HEK293 (cell line): Measurements from ENCODE around the gene IRF7.

Experiments used
- ELK4 ChIP-seq: IDR thresholded peaks from 2 replicates; pipeline ENCODE4 v1.6.1; 2011; ENCODE audit warnings: mild to moderate bottlenecking, low read depth, low read length, borderline replicate concordance
- YY1 ChIP-seq: fragments of 450-650 bp; formaldehyde crosslinking; IDR thresholded peaks from 2 replicates; pipeline ENCODE4 v1.5.1; 2018; ENCODE audit warnings: missing biosample characterization, missing genetic modification characterization
- ZBTB8A ChIP-seq: fragments of 450-650 bp; formaldehyde crosslinking; IDR thresholded peaks from 2 replicates; pipeline ENCODE4 v1.5.1; 2016; ENCODE audit warnings: missing biosample characterization, missing genetic modification characterization
- ZNF280C ChIP-seq: fragments of 450-650 bp; formaldehyde crosslinking; IDR thresholded peaks from 2 replicates; pipeline ENCODE4 v1.5.1; 2016; ENCODE audit warnings: missing biosample characterization, missing genetic modification characterization
- ZNF560 ChIP-seq: fragments of 450-650 bp; formaldehyde crosslinking; IDR thresholded peaks from 2 replicates; pipeline ENCODE4 v1.5.1; 2017; ENCODE audit warnings: missing biosample characterization, missing genetic modification characterization, borderline replicate concordance
- ZNF623 ChIP-seq: fragments of 450-650 bp; formaldehyde crosslinking; IDR thresholded peaks from 2 replicates; pipeline ENCODE4 v1.5.1; 2016; ENCODE audit warnings: missing biosample characterization, missing genetic modification characterization
- ZSCAN4 ChIP-seq: fragments of 450-650 bp; formaldehyde crosslinking; IDR thresholded peaks from 2 replicates; pipeline ENCODE4 v1.5.1; 2017; ENCODE audit warnings: missing biosample characterization, missing genetic modification characterization
- TF ChIP-seq, protein P1 (sequence below): fragments of 450-650 bp; formaldehyde crosslinking; IDR thresholded peaks from 2 replicates; pipeline ENCODE4 v1.5.1; 2016; ENCODE audit warnings: missing biosample characterization, missing genetic modification characterization
- TF ChIP-seq, protein P2 (sequence below): fragments of 450-650 bp; formaldehyde crosslinking; IDR thresholded peaks from 2 replicates; pipeline ENCODE4 v1.5.1; 2016; ENCODE audit warnings: missing biosample characterization, missing genetic modification characterization
- TF ChIP-seq, protein P3 (sequence below): fragments of 450-650 bp; formaldehyde crosslinking; optimal IDR thresholded peaks from 2 replicates; pipeline ENCODE3; 2016; ENCODE audit warnings: missing biosample characterization, mild to moderate bottlenecking, missing genetic modification characterization

DNA sequence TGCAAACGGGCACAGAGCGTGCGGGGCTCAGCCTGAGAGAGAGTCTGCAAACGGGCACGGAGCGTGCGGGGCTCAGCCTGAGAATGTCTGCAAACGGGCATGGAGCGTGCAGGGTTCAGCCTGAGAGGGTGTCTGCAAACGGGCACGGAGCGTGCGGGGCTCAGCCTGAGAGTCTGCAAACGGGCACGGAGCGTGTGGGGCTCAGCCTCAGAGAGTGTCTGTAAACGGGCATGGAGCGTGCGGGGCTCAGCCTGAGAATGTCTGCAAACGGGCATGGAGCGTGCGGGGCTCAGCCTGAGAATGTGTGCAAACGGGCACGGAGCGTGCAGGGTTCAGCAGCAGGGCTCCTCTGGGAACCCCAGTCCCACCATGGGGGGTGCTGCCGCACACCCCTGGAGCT is 26.0 kb downstream of the IRF7 start:
- no peak for TF ChIP-seq ELK4
- TF ChIP-seq, protein P1, sequence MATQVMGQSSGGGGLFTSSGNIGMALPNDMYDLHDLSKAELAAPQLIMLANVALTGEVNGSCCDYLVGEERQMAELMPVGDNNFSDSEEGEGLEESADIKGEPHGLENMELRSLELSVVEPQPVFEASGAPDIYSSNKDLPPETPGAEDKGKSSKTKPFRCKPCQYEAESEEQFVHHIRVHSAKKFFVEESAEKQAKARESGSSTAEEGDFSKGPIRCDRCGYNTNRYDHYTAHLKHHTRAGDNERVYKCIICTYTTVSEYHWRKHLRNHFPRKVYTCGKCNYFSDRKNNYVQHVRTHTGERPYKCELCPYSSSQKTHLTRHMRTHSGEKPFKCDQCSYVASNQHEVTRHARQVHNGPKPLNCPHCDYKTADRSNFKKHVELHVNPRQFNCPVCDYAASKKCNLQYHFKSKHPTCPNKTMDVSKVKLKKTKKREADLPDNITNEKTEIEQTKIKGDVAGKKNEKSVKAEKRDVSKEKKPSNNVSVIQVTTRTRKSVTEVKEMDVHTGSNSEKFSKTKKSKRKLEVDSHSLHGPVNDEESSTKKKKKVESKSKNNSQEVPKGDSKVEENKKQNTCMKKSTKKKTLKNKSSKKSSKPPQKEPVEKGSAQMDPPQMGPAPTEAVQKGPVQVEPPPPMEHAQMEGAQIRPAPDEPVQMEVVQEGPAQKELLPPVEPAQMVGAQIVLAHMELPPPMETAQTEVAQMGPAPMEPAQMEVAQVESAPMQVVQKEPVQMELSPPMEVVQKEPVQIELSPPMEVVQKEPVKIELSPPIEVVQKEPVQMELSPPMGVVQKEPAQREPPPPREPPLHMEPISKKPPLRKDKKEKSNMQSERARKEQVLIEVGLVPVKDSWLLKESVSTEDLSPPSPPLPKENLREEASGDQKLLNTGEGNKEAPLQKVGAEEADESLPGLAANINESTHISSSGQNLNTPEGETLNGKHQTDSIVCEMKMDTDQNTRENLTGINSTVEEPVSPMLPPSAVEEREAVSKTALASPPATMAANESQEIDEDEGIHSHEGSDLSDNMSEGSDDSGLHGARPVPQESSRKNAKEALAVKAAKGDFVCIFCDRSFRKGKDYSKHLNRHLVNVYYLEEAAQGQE (tag by site-specific recombination): no peak
- TF ChIP-seq, protein P2, sequence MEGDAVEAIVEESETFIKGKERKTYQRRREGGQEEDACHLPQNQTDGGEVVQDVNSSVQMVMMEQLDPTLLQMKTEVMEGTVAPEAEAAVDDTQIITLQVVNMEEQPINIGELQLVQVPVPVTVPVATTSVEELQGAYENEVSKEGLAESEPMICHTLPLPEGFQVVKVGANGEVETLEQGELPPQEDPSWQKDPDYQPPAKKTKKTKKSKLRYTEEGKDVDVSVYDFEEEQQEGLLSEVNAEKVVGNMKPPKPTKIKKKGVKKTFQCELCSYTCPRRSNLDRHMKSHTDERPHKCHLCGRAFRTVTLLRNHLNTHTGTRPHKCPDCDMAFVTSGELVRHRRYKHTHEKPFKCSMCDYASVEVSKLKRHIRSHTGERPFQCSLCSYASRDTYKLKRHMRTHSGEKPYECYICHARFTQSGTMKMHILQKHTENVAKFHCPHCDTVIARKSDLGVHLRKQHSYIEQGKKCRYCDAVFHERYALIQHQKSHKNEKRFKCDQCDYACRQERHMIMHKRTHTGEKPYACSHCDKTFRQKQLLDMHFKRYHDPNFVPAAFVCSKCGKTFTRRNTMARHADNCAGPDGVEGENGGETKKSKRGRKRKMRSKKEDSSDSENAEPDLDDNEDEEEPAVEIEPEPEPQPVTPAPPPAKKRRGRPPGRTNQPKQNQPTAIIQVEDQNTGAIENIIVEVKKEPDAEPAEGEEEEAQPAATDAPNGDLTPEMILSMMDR: no peak
- TF ChIP-seq ZBTB8A (tag by site-specific recombination): no peak
- no peak for TF ChIP-seq ZNF623
- no peak for TF ChIP-seq ZNF280C (tag by site-specific recombination)
- no peak for TF ChIP-seq ZSCAN4 (tag by site-specific recombination)
- TF ChIP-seq YY1 (tag by site-specific recombination): no peak
- TF ChIP-seq, protein P3, sequence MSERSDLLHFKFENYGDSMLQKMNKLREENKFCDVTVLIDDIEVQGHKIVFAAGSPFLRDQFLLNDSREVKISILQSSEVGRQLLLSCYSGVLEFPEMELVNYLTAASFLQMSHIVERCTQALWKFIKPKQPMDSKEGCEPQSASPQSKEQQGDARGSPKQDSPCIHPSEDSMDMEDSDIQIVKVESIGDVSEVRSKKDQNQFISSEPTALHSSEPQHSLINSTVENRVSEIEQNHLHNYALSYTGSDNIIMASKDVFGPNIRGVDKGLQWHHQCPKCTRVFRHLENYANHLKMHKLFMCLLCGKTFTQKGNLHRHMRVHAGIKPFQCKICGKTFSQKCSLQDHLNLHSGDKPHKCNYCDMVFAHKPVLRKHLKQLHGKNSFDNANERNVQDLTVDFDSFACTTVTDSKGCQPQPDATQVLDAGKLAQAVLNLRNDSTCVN: no peak
- no peak for TF ChIP-seq ZNF560 (tag by site-specific recombination)
